Activated naive CD4-positive, alpha-beta T cell treated with anti-CD3 and anti-CD28 coated beads, Interleukin-2, amount 50 U/mL, for 72 hours (primary cell): ENCODE measurements around the gene TPM1. TPM values are rescaled to one million over a fixed set of nuclear protein-coding genes. Genes with fewer than 3 reads are reported as not detected.
A peak's percentile ranks its signal among the peaks of the same experiment; 100 is the strongest.

Source experiments
- ATAC-seq, 2 donors: fragments of 150-1000 bp; cut with Tn5 transposase; 2 replicates each; pipeline ENCODE4 v1.10.0; 2021; ENCODE audit warnings: mild to moderate bottlenecking in 2 of 2, moderate library complexity in 2 of 2
- DNase-seq, 2 donors: peaks; one replicate each; pipeline ENCODE4 v3.0.0; 2021 to 2022; ENCODE audit warnings: low spot score in 2 of 2
- H3K27ac Mint-ChIP-seq, 2 donors: one replicate each; pipeline ENCODE4 v1.8.0; 2022; ENCODE audit warnings: mild to moderate bottlenecking in 2 of 2, mixed read lengths in 2 of 2
- H3K36me3 Mint-ChIP-seq, 2 donors: one replicate each; pipeline ENCODE4 v1.8.0; 2022; ENCODE audit warnings: mixed read lengths in 2 of 2
- H3K9me3 Mint-ChIP-seq, 2 donors: one replicate each; pipeline ENCODE4 v1.8.0; 2022; ENCODE audit warnings: mixed read lengths in 2 of 2
- total RNA-seq, 2 donors: library from RNA; stranded (reverse); gene quantifications; one replicate each; pipeline ENCODE4 v1.2.3, GENCODE V29; 2022

Gene TPM1
- total RNA-seq, 2 donors from 2014 or later = 6.5 to 8.6 TPM

GRCh38 chr15:63034578-63034977, 8.0 kb upstream of the TPM1 start:
- Mint-ChIP-seq H3K36me3 (no peaks in the 10 kb centered on the region), H3K27ac (no peak overlapping the region), H3K9me3 (no peaks in the 10 kb centered on the region)
- ATAC-seq = no peak
- no peak for DNase-seq

GRCh38 chr15:63035253-63035652, 7.3 kb upstream of the TPM1 start:
- DNase-seq (no peak), ATAC-seq (no peak)
- H3K36me3 Mint-ChIP-seq = no peaks in the 10 kb centered on the region
- no peaks in the 10 kb centered on the region for H3K9me3 Mint-ChIP-seq
- no peak overlapping the region for H3K27ac Mint-ChIP-seq

GRCh38 chr15:63035977-63036376, 6.6 kb upstream of the TPM1 start:
- Mint-ChIP-seq H3K9me3 (no peaks in the 10 kb centered on the region), H3K27ac (no peak overlapping the region)
- no peak for DNase-seq

GRCh38 chr15:63037976-63038720, 4.4 kb upstream of the TPM1 start:
- no peak for DNase-seq
- ATAC-seq = no peak
- Mint-ChIP-seq H3K27ac (no peak overlapping the region), H3K36me3 (no peaks in the 10 kb centered on the region), H3K9me3 (no peaks in the 10 kb centered on the region)

More at GRCh38 chr15:63035977-63036376, 6.6 kb upstream of the TPM1 start:
- no peak for ATAC-seq
- H3K36me3 Mint-ChIP-seq = no peaks in the 10 kb centered on the region

- no peak for ATAC-seq
- H3K27ac Mint-ChIP-seq = no peak overlapping the region
- no peaks in the 10 kb centered on the region for H3K9me3 Mint-ChIP-seq
- no peak for DNase-seq
- no peaks in the 10 kb centered on the region for H3K36me3 Mint-ChIP-seq
Measured at GRCh38 chr15:63038926-63039673, 3.4 kb upstream of the TPM1 start.

GRCh38 chr15:63039811-63040210, 2.7 kb upstream of the TPM1 start:
- no peaks in the 10 kb centered on the region for H3K9me3 Mint-ChIP-seq
- ATAC-seq (no peak), DNase-seq (no peak)
- no peak overlapping the region for H3K27ac Mint-ChIP-seq
- H3K36me3 Mint-ChIP-seq = no peaks in the 10 kb centered on the region

GRCh38 chr15:63040509-63040908, 2.0 kb upstream of the TPM1 start:
- no peak for ATAC-seq
- no peak for DNase-seq
- no peaks in the 10 kb centered on the region for H3K9me3 Mint-ChIP-seq
- H3K27ac Mint-ChIP-seq = no peak overlapping the region
- no peaks in the 10 kb centered on the region for H3K36me3 Mint-ChIP-seq

GRCh38 chr15:63040954-63041353, 1.6 kb upstream of the TPM1 start:
- H3K9me3 Mint-ChIP-seq = no peaks in the 10 kb centered on the region
- no peaks in the 10 kb centered on the region for H3K36me3 Mint-ChIP-seq
- H3K27ac Mint-ChIP-seq = no peak overlapping the region
- ATAC-seq = no peak
- no peak for DNase-seq

- no peaks in the 10 kb centered on the region for H3K36me3 Mint-ChIP-seq
- no peak for DNase-seq
- no peak overlapping the region for H3K27ac Mint-ChIP-seq
- no peak for ATAC-seq
- H3K9me3 Mint-ChIP-seq = no peaks in the 10 kb centered on the region
Measured at GRCh38 chr15:63041402-63041973, 1.1 kb upstream of the TPM1 start.

GRCh38 chr15:63042877-63043334, 359 bp downstream of the TPM1 start:
- DNase-seq = no peak
- Mint-ChIP-seq H3K27ac (no peak overlapping the region), H3K36me3 (no peaks in the 10 kb centered on the region), H3K9me3 (no peaks in the 10 kb centered on the region)
- peak in 1 of 2 donors; percentile 43 for ATAC-seq

- H3K27ac Mint-ChIP-seq = no peak overlapping the region
- no peaks in the 10 kb centered on the region for H3K36me3 Mint-ChIP-seq
- H3K9me3 Mint-ChIP-seq = no peaks in the 10 kb centered on the region
- DNase-seq (peak in 1 of 2 donors; percentile 31), ATAC-seq (no peak)
Measured at GRCh38 chr15:63043335-63044076, 959 bp downstream of the TPM1 start.

GRCh38 chr15:63044077-63044644, 1.6 kb downstream of the TPM1 start:
- no peak overlapping the region for H3K27ac Mint-ChIP-seq
- no peak for DNase-seq
- ATAC-seq = no peak
- no peaks in the 10 kb centered on the region for H3K9me3 Mint-ChIP-seq
- peaks cover 0 to 4% of the 10 kb centered on the region in 2 donors for H3K36me3 Mint-ChIP-seq

- ATAC-seq (no peak), DNase-seq (no peak)
- peaks cover 0 to 4% of the 10 kb centered on the region in 2 donors for H3K36me3 Mint-ChIP-seq
- no peaks in the 10 kb centered on the region for H3K9me3 Mint-ChIP-seq
- no peak overlapping the region for H3K27ac Mint-ChIP-seq
Measured at GRCh38 chr15:63044645-63045464, 2.3 kb downstream of the TPM1 start.

GRCh38 chr15:63045465-63045840, 2.9 kb downstream of the TPM1 start:
- Mint-ChIP-seq H3K9me3 (no peaks in the 10 kb centered on the region), H3K27ac (no peak overlapping the region), H3K36me3 (peaks cover 0 to 4% of the 10 kb centered on the region in 2 donors)
- DNase-seq (no peak), ATAC-seq (no peak)

GRCh38 chr15:63045879-63046278, 3.3 kb downstream of the TPM1 start:
- ATAC-seq (no peak), DNase-seq (no peak)
- Mint-ChIP-seq H3K9me3 (no peaks in the 10 kb centered on the region), H3K36me3 (peaks cover 0 to 4% of the 10 kb centered on the region in 2 donors), H3K27ac (no peak overlapping the region)
